Lower lobe of right lung (tissue), 2 donors: ENCODE measurements around the gene ZNF592. TPM values are rescaled to one million over a fixed set of nuclear protein-coding genes. Genes with fewer than 3 reads are reported as not detected.

Experiments
- ATAC-seq, 2 donors: fragments of 200-7000 bp; cut with Tn5 transposase; one replicate each; pipeline ENCODE4 v1.9.1; 2020 to 2022; ENCODE audit warnings: mild to moderate bottlenecking in 2 of 2, moderate library complexity in 2 of 2
- DNase-seq: peaks from one replicate; pipeline ENCODE4 v3.0.0-alpha.2; 2020
- H3K27ac ChIP-seq: fragments of 200-600 bp; one replicate; pipeline ENCODE4 v1.8.0; 2022
- H3K27me3 ChIP-seq: fragments of 200-600 bp; one replicate; pipeline ENCODE4 v1.8.0; 2022; ENCODE audit warnings: low read depth
- H3K36me3 ChIP-seq: fragments of 200-600 bp; one replicate; pipeline ENCODE4 v1.8.0; 2022; ENCODE audit warnings: mild to moderate bottlenecking
- H3K4me1 ChIP-seq: fragments of 200-600 bp; one replicate; pipeline ENCODE4 v1.8.0; 2022
- H3K4me3 ChIP-seq: fragments of 200-600 bp; one replicate; pipeline ENCODE4 v1.8.0; 2022; ENCODE audit warnings: mild to moderate bottlenecking
- H3K9me3 ChIP-seq: fragments of 200-600 bp; one replicate; pipeline ENCODE4 v1.8.0; 2022
- intact Hi-C: fragments of 100-400 bp; cut with DNase I; formaldehyde crosslinking; loops from one replicate; pipeline ENCODE4 v1.11.0; 2022
- total RNA-seq: library from RNA; stranded (reverse); fragmentation: NEBNext Ultra II Directional; extraction: Animal tissue kit (Norgen Biotek cat#: 25700); gene quantifications from one replicate; pipeline ENCODE4 v1.2.1, GENCODE V29; 2021
- TF ChIP-seq, protein P1 (sequence below): fragments of 200-600 bp; IDR thresholded peaks from one replicate; pipeline ENCODE4 v1.8.0; 2022; ENCODE audit warnings: antibody characterized with exemption, mild to moderate bottlenecking
- donor health status: DM: no; HTN: yes; CAD: no; lungs with severe emphysema.

The ZNF592 gene
- total RNA-seq, 1 donor from 2014 or later = 34.8 TPM

DNA sequence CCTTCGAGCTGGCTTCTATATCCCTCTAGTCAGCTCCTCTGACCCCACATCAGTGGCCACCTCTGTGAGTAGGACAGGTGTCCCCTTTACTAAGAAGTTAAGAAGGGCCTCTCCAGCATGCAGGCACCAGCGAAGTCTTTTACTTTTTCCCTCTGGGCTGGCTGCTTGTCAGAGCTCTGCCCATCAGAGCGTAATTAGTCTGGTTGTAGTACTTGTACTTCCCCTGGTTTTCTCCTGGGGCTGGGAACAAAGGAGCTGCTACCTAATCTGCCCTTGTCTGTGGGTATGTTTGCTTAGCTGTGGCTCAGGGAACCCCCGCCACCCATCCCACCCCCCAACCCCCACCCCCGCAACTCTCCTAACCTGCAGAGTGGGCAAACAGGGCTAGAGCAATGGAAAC lies 41.4 kb downstream of the ZNF592 start:
- Histone ChIP-seq H3K27ac (no peak overlapping the region), H3K27me3 (no peaks in the 10 kb centered on the region), H3K9me3 (no peaks in the 10 kb centered on the region), H3K4me3 (no peak overlapping the region), H3K4me1 (peaks cover 16% of the 10 kb centered on the region), H3K36me3 (peaks cover 57% of the 10 kb centered on the region)
- ATAC-seq (no peak), DNase-seq (no peak)
- TF ChIP-seq, protein P1, sequence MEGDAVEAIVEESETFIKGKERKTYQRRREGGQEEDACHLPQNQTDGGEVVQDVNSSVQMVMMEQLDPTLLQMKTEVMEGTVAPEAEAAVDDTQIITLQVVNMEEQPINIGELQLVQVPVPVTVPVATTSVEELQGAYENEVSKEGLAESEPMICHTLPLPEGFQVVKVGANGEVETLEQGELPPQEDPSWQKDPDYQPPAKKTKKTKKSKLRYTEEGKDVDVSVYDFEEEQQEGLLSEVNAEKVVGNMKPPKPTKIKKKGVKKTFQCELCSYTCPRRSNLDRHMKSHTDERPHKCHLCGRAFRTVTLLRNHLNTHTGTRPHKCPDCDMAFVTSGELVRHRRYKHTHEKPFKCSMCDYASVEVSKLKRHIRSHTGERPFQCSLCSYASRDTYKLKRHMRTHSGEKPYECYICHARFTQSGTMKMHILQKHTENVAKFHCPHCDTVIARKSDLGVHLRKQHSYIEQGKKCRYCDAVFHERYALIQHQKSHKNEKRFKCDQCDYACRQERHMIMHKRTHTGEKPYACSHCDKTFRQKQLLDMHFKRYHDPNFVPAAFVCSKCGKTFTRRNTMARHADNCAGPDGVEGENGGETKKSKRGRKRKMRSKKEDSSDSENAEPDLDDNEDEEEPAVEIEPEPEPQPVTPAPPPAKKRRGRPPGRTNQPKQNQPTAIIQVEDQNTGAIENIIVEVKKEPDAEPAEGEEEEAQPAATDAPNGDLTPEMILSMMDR = no peak
- intact Hi-C loops = no loop called here

DNA sequence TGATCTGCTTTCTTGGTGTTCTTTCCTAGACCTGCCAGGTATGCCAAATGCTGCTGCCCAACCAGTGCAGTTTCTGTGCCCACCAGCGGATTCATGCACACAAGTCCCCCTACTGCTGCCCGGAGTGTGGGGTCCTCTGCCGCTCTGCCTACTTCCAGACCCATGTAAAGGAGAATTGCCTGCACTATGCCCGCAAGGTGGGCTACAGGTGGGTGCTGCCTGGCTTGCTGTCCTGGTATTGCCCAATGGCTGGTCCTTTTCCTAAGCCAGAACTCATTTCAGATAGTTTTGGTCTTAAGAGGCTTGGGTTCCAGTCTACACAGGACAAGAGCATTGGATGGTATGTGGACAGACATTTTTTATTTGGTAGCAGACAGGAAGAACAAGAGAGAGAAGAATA lies 42.3 kb downstream of the ZNF592 start:
- Histone ChIP-seq H3K4me3 (no peak overlapping the region), H3K27ac (no peak overlapping the region), H3K4me1 (peaks cover 16% of the 10 kb centered on the region), H3K36me3 (peaks cover 53% of the 10 kb centered on the region), H3K9me3 (no peaks in the 10 kb centered on the region), H3K27me3 (no peaks in the 10 kb centered on the region)
- TF ChIP-seq, protein P1 = no peak
- ATAC-seq = no peak
- DNase-seq = no peak
- intact Hi-C loops = no loop called here

DNA sequence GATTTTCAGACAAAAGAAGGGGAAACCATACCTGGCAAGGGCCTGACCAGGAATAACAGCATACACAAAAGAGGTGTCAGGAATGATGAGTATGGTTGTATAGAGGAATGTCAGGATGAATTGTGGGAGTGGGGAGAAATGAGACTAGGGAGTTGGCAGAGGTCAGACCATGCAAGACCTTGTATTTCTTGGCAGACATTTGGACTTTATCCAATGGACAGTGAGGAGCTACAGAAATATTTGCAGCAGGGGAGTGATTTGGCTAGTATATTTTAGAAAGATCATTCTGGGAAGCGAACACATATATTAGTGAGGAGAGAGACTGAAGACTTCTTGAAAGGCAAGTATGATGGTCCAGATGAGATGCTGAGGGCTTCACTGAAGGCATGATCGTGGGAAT lies 43.4 kb downstream of the ZNF592 start:
- ATAC-seq = no peak
- no peaks in the 10 kb centered on the region for H3K27me3 ChIP-seq
- intact Hi-C loops = no loop called here
- peaks cover 16% of the 10 kb centered on the region for H3K4me1 ChIP-seq
- H3K27ac ChIP-seq = no peak overlapping the region
- no peak overlapping the region for H3K4me3 ChIP-seq
- TF ChIP-seq, protein P1 = no peak
- H3K9me3 ChIP-seq = no peaks in the 10 kb centered on the region
- H3K36me3 ChIP-seq = peaks cover 50% of the 10 kb centered on the region
- no peak for DNase-seq

DNA sequence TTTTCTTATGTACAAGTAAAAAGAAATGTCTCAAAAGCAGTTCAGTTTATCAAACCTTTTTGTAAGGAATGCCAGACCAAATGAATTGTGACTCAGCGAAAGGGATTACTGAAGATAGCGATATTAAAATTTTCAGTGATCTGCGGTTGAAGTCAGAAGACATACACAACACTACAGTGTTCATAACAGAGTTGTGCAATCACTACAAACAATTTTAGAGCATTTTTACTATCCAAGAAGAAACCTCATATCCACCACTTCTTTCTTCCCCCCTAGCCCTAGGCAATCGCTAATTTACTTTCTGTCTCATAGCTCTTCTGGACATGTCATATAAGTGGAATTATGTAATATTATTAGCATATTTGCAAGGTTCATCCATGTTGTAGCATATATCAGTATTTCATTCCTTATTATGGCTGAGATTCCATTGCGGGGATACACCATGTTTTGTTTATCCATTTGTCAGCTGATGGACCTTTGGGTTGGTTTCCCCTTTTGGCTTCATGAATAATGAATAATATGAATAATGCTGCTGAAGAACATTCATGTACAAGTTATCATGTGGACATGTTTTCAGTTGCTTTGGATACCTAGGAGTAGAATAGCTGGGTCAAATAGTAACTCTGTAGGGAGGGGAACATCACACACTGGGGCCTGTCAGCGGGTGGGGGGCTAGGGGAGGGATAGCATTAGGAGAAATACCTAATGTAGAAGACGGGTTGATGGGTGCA lies 45.2 kb downstream of the ZNF592 start:
- Histone ChIP-seq H3K36me3 (peaks cover 69% of the 10 kb centered on the region), H3K4me3 (no peak overlapping the region), H3K27ac (no peak overlapping the region), H3K9me3 (no peaks in the 10 kb centered on the region), H3K27me3 (no peaks in the 10 kb centered on the region), H3K4me1 (peaks cover 1% of the 10 kb centered on the region)
- TF ChIP-seq, protein P1 = no peak
- intact Hi-C loops = no loop called here
- DNase-seq = no peak
- no peak for ATAC-seq

DNA sequence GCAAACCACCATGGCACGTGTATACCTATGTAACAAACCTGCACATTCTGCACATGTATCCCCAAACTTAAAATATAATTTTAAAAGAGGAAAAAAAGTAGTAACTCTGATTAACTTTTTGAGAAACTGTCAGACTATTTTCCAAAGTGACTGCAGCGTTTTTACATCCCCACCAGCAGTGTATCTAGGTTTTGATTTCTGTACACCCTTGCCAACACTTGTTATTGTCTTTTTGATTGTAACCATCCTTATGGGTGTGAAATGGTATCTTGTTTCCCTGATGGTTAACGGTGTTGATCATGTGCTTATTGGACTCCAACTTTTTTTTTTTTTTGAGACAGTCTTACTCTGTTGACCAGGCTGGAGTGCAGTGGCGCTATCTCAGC lies 45.8 kb downstream of the ZNF592 start:
- H3K27ac ChIP-seq = no peak overlapping the region
- H3K4me1 ChIP-seq = no peaks in the 10 kb centered on the region
- H3K4me3 ChIP-seq = no peak overlapping the region
- no peak for ATAC-seq
- TF ChIP-seq, protein P1 = no peak
- no peaks in the 10 kb centered on the region for H3K27me3 ChIP-seq
- H3K9me3 ChIP-seq = no peaks in the 10 kb centered on the region
- intact Hi-C loops = no loop called here
- DNase-seq = no peak
- H3K36me3 ChIP-seq = peaks cover 74% of the 10 kb centered on the region
